ENCODE data around the gene DSP.

The DSP gene

DNA sequence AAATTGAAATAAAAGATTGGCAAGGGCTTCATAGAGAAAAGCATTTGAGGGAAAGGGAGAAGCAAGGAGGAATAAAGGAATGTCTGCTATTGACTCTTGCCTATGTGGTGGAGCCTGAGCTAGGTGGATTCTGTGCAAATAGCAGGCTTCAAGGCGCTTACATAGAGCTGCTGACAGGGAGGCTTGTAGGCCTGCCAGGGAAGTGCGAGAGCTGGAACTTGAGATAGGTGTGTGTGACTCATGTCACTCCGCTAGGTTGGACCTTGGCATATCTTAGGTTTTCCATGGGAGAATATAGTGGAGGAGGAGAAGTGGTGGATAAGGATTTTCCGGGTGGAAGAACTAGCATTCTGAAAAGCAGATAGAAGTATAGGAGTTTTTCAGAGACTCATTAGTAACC, 62.5 kb downstream of the DSP start:
- no peaks in the 10 kb centered on the region for H3K9me3 ChIP-seq (ENCODE audit: insufficient read depth, low read depth, low read length)
- no peak for TF ChIP-seq EZH2phosphoT487 (IDR thresholded peaks at IDR 0.05; ENCODE audit: borderline replicate concordance)
- TF ChIP-seq, protein P1, sequence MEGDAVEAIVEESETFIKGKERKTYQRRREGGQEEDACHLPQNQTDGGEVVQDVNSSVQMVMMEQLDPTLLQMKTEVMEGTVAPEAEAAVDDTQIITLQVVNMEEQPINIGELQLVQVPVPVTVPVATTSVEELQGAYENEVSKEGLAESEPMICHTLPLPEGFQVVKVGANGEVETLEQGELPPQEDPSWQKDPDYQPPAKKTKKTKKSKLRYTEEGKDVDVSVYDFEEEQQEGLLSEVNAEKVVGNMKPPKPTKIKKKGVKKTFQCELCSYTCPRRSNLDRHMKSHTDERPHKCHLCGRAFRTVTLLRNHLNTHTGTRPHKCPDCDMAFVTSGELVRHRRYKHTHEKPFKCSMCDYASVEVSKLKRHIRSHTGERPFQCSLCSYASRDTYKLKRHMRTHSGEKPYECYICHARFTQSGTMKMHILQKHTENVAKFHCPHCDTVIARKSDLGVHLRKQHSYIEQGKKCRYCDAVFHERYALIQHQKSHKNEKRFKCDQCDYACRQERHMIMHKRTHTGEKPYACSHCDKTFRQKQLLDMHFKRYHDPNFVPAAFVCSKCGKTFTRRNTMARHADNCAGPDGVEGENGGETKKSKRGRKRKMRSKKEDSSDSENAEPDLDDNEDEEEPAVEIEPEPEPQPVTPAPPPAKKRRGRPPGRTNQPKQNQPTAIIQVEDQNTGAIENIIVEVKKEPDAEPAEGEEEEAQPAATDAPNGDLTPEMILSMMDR (conservative IDR thresholded peaks at IDR 0.05; ENCODE audit: low read length): no peak
- H3K4me2 ChIP-seq (ENCODE audit: low read depth, low read length, poor library complexity, severe bottlenecking): no peak overlapping the region
- H3K4me3 ChIP-seq (ENCODE audit: low read length, poor library complexity, severe bottlenecking): no peak overlapping the region
- H3K79me2 ChIP-seq (ENCODE audit: insufficient read depth, low read length): no peaks in the 10 kb centered on the region
- H3K9me2 ChIP-seq (replicated peaks; ENCODE audit: low read depth, low read length): no peaks in the 10 kb centered on the region
- H3F3A ChIP-seq (ENCODE audit: low read depth): no peaks in the 10 kb centered on the region
- H3K9ac ChIP-seq (ENCODE audit: low read depth, low read length, poor library complexity, severe bottlenecking): no peak overlapping the region
- peaks cover 10% of the 10 kb centered on the region for H4K20me1 ChIP-seq (ENCODE audit: insufficient read depth, low read length, poor library complexity, severe bottlenecking)
- no peaks in the 10 kb centered on the region for H3K4me1 ChIP-seq (ENCODE audit: insufficient read depth, low read length, poor library complexity, severe bottlenecking)
- H3K36me3 ChIP-seq (ENCODE audit: insufficient read depth, low read length): peaks cover 92% of the 10 kb centered on the region
- H2AFZ ChIP-seq (ENCODE audit: low read length): no peak overlapping the region
- H3K27me3 ChIP-seq (ENCODE audit: insufficient read depth, low read length, poor library complexity, severe bottlenecking): no peaks in the 10 kb centered on the region

DNA sequence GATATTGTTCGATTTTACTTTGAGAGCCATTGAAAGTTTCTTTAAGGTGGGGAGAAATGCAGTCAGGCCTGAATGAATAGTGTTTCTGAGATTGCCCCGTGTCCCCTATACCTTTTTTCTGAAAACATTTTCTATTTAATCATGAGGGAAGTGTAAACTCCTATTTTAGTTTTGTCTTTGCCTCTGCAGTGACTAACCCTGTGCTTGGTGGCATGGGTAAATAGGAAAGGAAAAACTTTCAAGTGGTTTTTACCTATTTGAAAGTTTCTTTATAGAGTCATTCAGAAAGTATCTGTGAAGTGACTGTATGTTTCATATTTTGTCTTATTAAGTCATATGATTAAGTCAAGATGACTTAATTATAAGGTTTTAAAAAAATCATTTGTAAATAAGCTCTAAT, 63.0 kb downstream of the DSP start:
- Histone ChIP-seq H3K4me1 (ENCODE audit: insufficient read depth, low read length, poor library complexity, severe bottlenecking) (no peaks in the 10 kb centered on the region), H3F3A (ENCODE audit: low read depth) (no peaks in the 10 kb centered on the region), H3K27me3 (ENCODE audit: insufficient read depth, low read length, poor library complexity, severe bottlenecking) (no peaks in the 10 kb centered on the region), H3K9me2 (replicated peaks; ENCODE audit: low read depth, low read length) (no peaks in the 10 kb centered on the region), H3K36me3 (ENCODE audit: insufficient read depth, low read length) (peaks cover 92% of the 10 kb centered on the region), H2AFZ (ENCODE audit: low read length) (no peak overlapping the region), H3K79me2 (ENCODE audit: insufficient read depth, low read length) (no peaks in the 10 kb centered on the region), H3K9ac (ENCODE audit: low read depth, low read length, poor library complexity, severe bottlenecking) (no peak overlapping the region), H3K9me3 (ENCODE audit: insufficient read depth, low read depth, low read length) (no peaks in the 10 kb centered on the region), H4K20me1 (ENCODE audit: insufficient read depth, low read length, poor library complexity, severe bottlenecking) (peaks cover 5% of the 10 kb centered on the region), H3K4me2 (ENCODE audit: low read depth, low read length, poor library complexity, severe bottlenecking) (no peak overlapping the region), H3K4me3 (ENCODE audit: low read length, poor library complexity, severe bottlenecking) (no peak overlapping the region)
- TF ChIP-seq, protein P1 (conservative IDR thresholded peaks at IDR 0.05; ENCODE audit: low read length): no peak
- TF ChIP-seq EZH2phosphoT487 (IDR thresholded peaks at IDR 0.05; ENCODE audit: borderline replicate concordance): no peak

DNA sequence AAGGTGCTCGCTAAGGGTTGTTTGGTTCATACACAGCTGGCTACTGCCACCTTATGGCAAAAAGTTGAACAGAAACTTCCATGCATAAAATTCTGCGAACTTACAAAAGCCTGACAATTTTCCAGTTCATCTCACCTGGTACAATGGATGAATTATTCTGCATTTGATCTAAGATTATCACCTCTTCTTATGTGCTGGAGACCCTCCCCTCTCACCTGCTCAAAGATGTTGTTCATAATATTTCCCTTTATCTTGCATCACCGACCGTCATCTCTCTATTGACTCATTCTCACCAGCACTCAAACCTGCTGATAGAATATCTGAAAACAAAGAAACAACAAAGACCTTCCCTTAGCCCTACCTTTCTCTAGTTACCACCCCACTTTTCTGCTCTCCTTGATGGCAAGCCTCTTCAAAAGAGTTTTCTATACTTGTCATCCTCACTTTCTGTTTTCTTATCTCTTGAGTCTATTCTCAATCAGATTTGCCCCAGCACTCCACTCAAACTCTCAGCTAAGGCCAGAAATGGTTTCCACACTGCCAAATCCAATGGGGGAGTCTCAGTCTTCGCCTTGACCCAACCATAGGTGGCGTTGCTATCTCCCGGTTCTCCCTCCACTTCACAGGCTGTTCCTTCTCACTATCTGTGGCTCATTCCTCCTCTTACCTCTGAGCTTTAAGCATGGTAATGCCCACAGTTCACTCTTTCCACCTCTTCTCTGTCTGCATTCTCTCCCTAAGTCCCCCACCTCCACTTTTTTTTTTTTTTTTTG, 74.3 kb downstream of the DSP start:
- no peak for TF ChIP-seq EZH2phosphoT487 (IDR thresholded peaks at IDR 0.05; ENCODE audit: borderline replicate concordance)
- TF ChIP-seq, protein P1 (conservative IDR thresholded peaks at IDR 0.05; ENCODE audit: low read length): peak; percentile 82
- Histone ChIP-seq H3K4me3 (ENCODE audit: low read length, poor library complexity, severe bottlenecking) (peak overlapping the region; percentile 15), H3K9me2 (replicated peaks; ENCODE audit: low read depth, low read length) (no peaks in the 10 kb centered on the region), H2AFZ (ENCODE audit: low read length) (no peak overlapping the region), H3K9ac (ENCODE audit: low read depth, low read length, poor library complexity, severe bottlenecking) (no peak overlapping the region), H3K9me3 (ENCODE audit: insufficient read depth, low read depth, low read length) (no peaks in the 10 kb centered on the region), H3K4me2 (ENCODE audit: low read depth, low read length, poor library complexity, severe bottlenecking) (peak overlapping the region; percentile 34), H3K4me1 (ENCODE audit: insufficient read depth, low read length, poor library complexity, severe bottlenecking) (peaks cover 9% of the 10 kb centered on the region), H3F3A (ENCODE audit: low read depth) (no peaks in the 10 kb centered on the region), H4K20me1 (ENCODE audit: insufficient read depth, low read length, poor library complexity, severe bottlenecking) (no peaks in the 10 kb centered on the region), H3K79me2 (ENCODE audit: insufficient read depth, low read length) (no peaks in the 10 kb centered on the region), H3K27me3 (ENCODE audit: insufficient read depth, low read length, poor library complexity, severe bottlenecking) (no peaks in the 10 kb centered on the region), H3K36me3 (ENCODE audit: insufficient read depth, low read length) (peaks cover 10% of the 10 kb centered on the region; the same call in 1 of the 2 replicates)

All from Loucy (cell line).